ENCODE data around the gene OR52B6.

- TF ChIP-seq CTCF (conservative IDR thresholded peaks at IDR 0.05; ENCODE audit: low read length) (no peak), EZH2phosphoT487 (IDR thresholded peaks at IDR 0.05; ENCODE audit: borderline replicate concordance, low read depth, low read length) (no peak)
Observed at GRCh38 chr11:5631417-5631816, 50.7 kb downstream of the OR52B6 start.
